B cell (primary cell): ENCODE results near the gene GUCA1C. TPM values are rescaled to one million over a fixed set of nuclear protein-coding genes. Genes with fewer than 3 reads are reported as not detected.

Source experiments
- ATAC-seq: fragments of 200-7000 bp; cut with Tn5 transposase; one replicate; pipeline ENCODE4 v1.10.0; 2021; ENCODE audit warnings: low read depth, mild to moderate bottlenecking, moderate number of reproducible peaks, moderate library complexity
- CTCF ChIA-PET: fragments of 350-600 bp; sonication (Branson Sonifier 250); formaldehyde crosslinking; loops from one replicate; lab custom pipeline; 2021; ENCODE audit warnings: antibody characterized with exemption, inconsistent platforms; lab: Charles Lee
- POLR2A ChIA-PET: fragments of 350-600 bp; sonication (Branson Sonifier 250); formaldehyde crosslinking; loops from one replicate; lab custom pipeline; 2021; ENCODE audit warnings: antibody characterized with exemption; lab: Charles Lee
- DNase-seq: peaks from one replicate; pipeline ENCODE4 v3.0.0; 2013
- H2AFZ ChIP-seq: 2 replicates; pipeline ENCODE4 v1.6.1; 2012; ENCODE audit warnings: mild to moderate bottlenecking, low read depth, low read length; ENCODE audit not compliant: insufficient read depth, poor library complexity, severe bottlenecking
- H3K27ac ChIP-seq, 2 donors: 1 replicate in 1 of 2; 2 replicates in 1 of 2; pipeline ENCODE4 v1.5.1; 2012 to 2013; ENCODE audit warnings: low read length in 2 of 2, mild to moderate bottlenecking in 2 of 2, moderate library complexity in 1 of 2
- H3K27me3 ChIP-seq, 4 experiments: fragments of 200-600 bp in 1 of 4; sonication (generic) in 1 of 4; replicated peaks in 1 of 4; 1 replicate in 2 of 4; 2 replicates in 2 of 4; pipeline versions ENCODE4 v1.6.1 to v1.7.0; 2013 to 2016; ENCODE audit warnings: low read length in 3 of 4, mild to moderate bottlenecking in 2 of 4, mixed read lengths in 1 of 4, moderate library complexity in 1 of 4; ENCODE audit not compliant: insufficient read depth in 4 of 4, control insufficient read depth in 3 of 4; ENCODE audit errors: control extremely low read depth in 1 of 4
- H3K36me3 ChIP-seq, 2 experiments: replicated peaks in 1 of 2; 1 replicate in 1 of 2; 2 replicates in 1 of 2; pipeline versions ENCODE4 v1.6.1 to v1.7.1; 2013; ENCODE audit warnings: low read length in 1 of 2; ENCODE audit not compliant: insufficient read depth in 2 of 2, control insufficient read depth in 1 of 2; ENCODE audit errors: control extremely low read depth in 1 of 2, extremely low read depth in 1 of 2
- H3K4me1 ChIP-seq, 2 donors: fragments of 200-600 bp in 1 of 2; sonication (generic) in 1 of 2; 1 replicate in 1 of 2; 2 replicates in 1 of 2; pipeline versions ENCODE4 v1.5.1 to v1.6.1; 2013 to 2017; ENCODE audit warnings: low read length in 2 of 2; ENCODE audit not compliant: control insufficient read depth in 2 of 2, insufficient read depth in 2 of 2
- H3K4me2 ChIP-seq: replicated peaks from 2 replicates; pipeline ENCODE3; 2012; ENCODE audit warnings: mild to moderate bottlenecking, low read depth, low read length; ENCODE audit not compliant: poor library complexity, severe bottlenecking
- H3K4me3 ChIP-seq, 5 experiments: fragments of 200-600 bp in 1 of 5; sonication (generic) in 1 of 5; 1 replicate in 3 of 5; 2 replicates in 2 of 5; pipeline versions ENCODE4 v1.5.1 to v1.7.0; 2011 to 2016; ENCODE audit warnings: low read length in 4 of 5, mild to moderate bottlenecking in 4 of 5, low read depth in 2 of 5, control low read depth in 1 of 5, moderate library complexity in 1 of 5; ENCODE audit not compliant: insufficient read depth in 1 of 5; ENCODE audit errors: control extremely low read depth in 1 of 5, extremely low read depth in 1 of 5
- H3K79me2 ChIP-seq: fragments of 200-600 bp; sonication (generic); one replicate; pipeline ENCODE4 v1.6.0; 2016; ENCODE audit warnings: low read length; ENCODE audit not compliant: control insufficient read depth, insufficient read depth
- H3K9ac ChIP-seq: fragments of 200-600 bp; sonication (generic); 2 replicates; pipeline ENCODE4 v1.6.1; 2017; ENCODE audit warnings: mild to moderate bottlenecking, low read length, moderate library complexity
- H3K9me3 ChIP-seq, 3 donors: one replicate each; pipeline versions ENCODE4 v1.6.1 to v1.7.1; 2013; ENCODE audit warnings: low read length in 2 of 3; ENCODE audit not compliant: control insufficient read depth in 2 of 3, insufficient read depth in 1 of 3; ENCODE audit errors: control extremely low read depth in 1 of 3
- H4K20me1 ChIP-seq: 2 replicates; pipeline ENCODE4 v1.6.0; 2012; ENCODE audit warnings: mild to moderate bottlenecking, low read length; ENCODE audit not compliant: insufficient read depth, control insufficient read depth, poor library complexity, severe bottlenecking
- H3K27ac Mint-ChIP-seq: one replicate; pipeline ENCODE4 v1.8.0; 2021; ENCODE audit warnings: mixed read lengths
- H3K27me3 Mint-ChIP-seq: one replicate; pipeline ENCODE4 v1.8.0; 2021; ENCODE audit warnings: mixed read lengths
- H3K4me1 Mint-ChIP-seq: one replicate; pipeline ENCODE4 v1.8.0; 2021; ENCODE audit warnings: mixed read lengths
- H3K4me3 Mint-ChIP-seq: one replicate; pipeline ENCODE4 v1.8.0; 2021; ENCODE audit warnings: mixed read lengths
- H3K9me3 Mint-ChIP-seq: one replicate; pipeline ENCODE4 v1.8.0; 2022; ENCODE audit warnings: mixed read lengths; ENCODE audit not compliant: insufficient read depth
- CTCF ChIP-seq: fragments of 200-600 bp; IDR thresholded peaks from one replicate; pipeline ENCODE4 v1.8.0; 2022; ENCODE audit warnings: antibody characterized with exemption, mild to moderate bottlenecking
- EZH2 ChIP-seq: IDR thresholded peaks from 2 replicates; pipeline ENCODE4 v1.6.1; 2012; ENCODE audit warnings: borderline replicate concordance, low read depth, mild to moderate bottlenecking, moderate library complexity, low read length; ENCODE audit not compliant: insufficient read depth, poor library complexity, severe bottlenecking
- WGBS: methylation state at CpG from one replicate; pipeline ENCODE4 v1.1.5; 2013; ENCODE audit warnings: missing lambda C conversion rate; ENCODE audit not compliant: insufficient coverage; 5-methylcytosine and 5-hydroxymethylcytosine counted together
- intact Hi-C: fragments of 100-400 bp; cut with micrococcal nuclease; formaldehyde crosslinking; loops from one replicate; pipeline ENCODE4 v1.10.0; 2022
- polyA plus RNA-seq: library from polyadenylated mRNA; depleted of rRNA; stranded (reverse); fragments of >200 nt; gene quantifications from 2 replicates; pipeline ENCODE4 v1.2.3, GENCODE V29; 2012
- total RNA-seq, 2 donors: library from RNA; stranded (reverse); fragments of 120-200 nt in 1 of 2; gene quantifications; 1 replicate in 1 of 2; 2 replicates in 1 of 2; pipeline versions ENCODE4 v1.2.3 to v1.2.4, GENCODE V29; 2013 to 2022

Gene GUCA1C
- total and polyA plus RNA-seq, 2 donors (not counting 1 experiment from before 2014, with no cell fraction given) = not detected

GRCh38 chr3:108861401-108861800 lies 92.3 kb downstream of the GUCA1C start:
- H3K9ac ChIP-seq = no peak overlapping the region
- H3K79me2 ChIP-seq = no peaks in the 10 kb centered on the region
- 50% methylated on average over 1 of the region's 1 CpG for WGBS
- ChIA-PET POLR2A (no interaction called here), CTCF (no interaction called here)
- no peak for ATAC-seq
- H3K27ac ChIP-seq = no peak overlapping the region
- no peaks in the 10 kb centered on the region for H3K27me3 ChIP-seq
- no peaks in the 10 kb centered on the region for H3K4me1 ChIP-seq
- no peaks in the 10 kb centered on the region for H3K9me3 ChIP-seq
- H4K20me1 ChIP-seq = no peaks in the 10 kb centered on the region
- DNase-seq = no peak
- TF ChIP-seq CTCF = no peak
- TF ChIP-seq EZH2 = no peak
- H3K4me2 ChIP-seq = no peak overlapping the region
- Mint-ChIP-seq H3K27me3 (peaks cover 17% of the 10 kb centered on the region), H3K27ac (no peak overlapping the region), H3K4me3 (no peak overlapping the region), H3K4me1 (no peaks in the 10 kb centered on the region), H3K9me3 (no peaks in the 10 kb centered on the region)
- no peak overlapping the region for H2AFZ ChIP-seq
- no peak overlapping the region for H3K4me3 ChIP-seq
- intact Hi-C loops = no loop called here
- H3K36me3 ChIP-seq = no peaks in the 10 kb centered on the region

Other genes with a start within 250 kb of the GUCA1C start
- not detected in 2 replicates for gene RETNLB, start 196.5 kb downstream of the GUCA1C start, total RNA-seq
- not detected in 2 replicates for gene RETNLB, start 196.5 kb downstream of the GUCA1C start, polyA plus RNA-seq
- 0.58 TPM in 1 of 2 replicates, not detected in the other for gene TRAT1, start 131.1 kb downstream of the GUCA1C start, total RNA-seq
- gene TRAT1, start 131.1 kb downstream of the GUCA1C start, polyA plus RNA-seq = 0.34 and 0.84 TPM in 2 replicates
- not detected in 2 replicates for gene MORC1, start 164.3 kb upstream of the GUCA1C start, total RNA-seq
- gene MORC1, start 164.3 kb upstream of the GUCA1C start, polyA plus RNA-seq = not detected in 2 replicates
- not detected in 2 replicates for gene C3orf85, start 182.8 kb upstream of the GUCA1C start, total RNA-seq
- not detected in 2 replicates for gene C3orf85, start 182.8 kb upstream of the GUCA1C start, polyA plus RNA-seq